ENCODE results near the gene ZNF292.

GRCh38 chr6:87146363-87146762 lies 9.0 kb upstream of the ZNF292 start:
- TF ChIP-seq CTCF (IDR thresholded peaks at IDR 0.05) (no peak), POLR2A (IDR thresholded peaks at IDR 0.05) (no peak), EP300 (IDR thresholded peaks at IDR 0.05) (no peak)

All from tibial nerve (tissue), 4 donors.